Coronary artery (tissue), 2 donors: ENCODE results near the gene PANX2.
"Not testable (repeated sequence)": the region's sequence is repeated elsewhere in the genome, so short reads cannot be mapped to it uniquely, and the experiment has no call there.

Experiments used
- DNase-seq: peaks from one replicate; pipeline ENCODE4 v3.0.0-alpha.2; 2017; ENCODE audit warnings: low spot score
- H3K27ac ChIP-seq, 2 donors: fragments of 200-600 bp; sonication (generic); one replicate each; pipeline ENCODE4 v1.5.1; 2016 to 2019
- H3K4me3 ChIP-seq: fragments of 200-600 bp; sonication (generic); 2 replicates; pipeline ENCODE4 v1.5.1; 2016; ENCODE audit warnings: mild to moderate bottlenecking, moderate library complexity
- CTCF ChIP-seq: fragments of 200-600 bp; sonication (generic); IDR thresholded peaks from one replicate; pipeline ENCODE4 v1.5.1; 2019; ENCODE audit warnings: antibody characterized with exemption

Gene PANX2

GRCh38 chr22:50199829-50200460 is 29.4 kb downstream of the PANX2 start:
- peak overlapping the region; percentile 83 for H3K4me3 ChIP-seq
- no peak for TF ChIP-seq CTCF
- H3K27ac ChIP-seq, result peak overlapping the region; percentile 79 to 92
- no peak for DNase-seq

DNA sequence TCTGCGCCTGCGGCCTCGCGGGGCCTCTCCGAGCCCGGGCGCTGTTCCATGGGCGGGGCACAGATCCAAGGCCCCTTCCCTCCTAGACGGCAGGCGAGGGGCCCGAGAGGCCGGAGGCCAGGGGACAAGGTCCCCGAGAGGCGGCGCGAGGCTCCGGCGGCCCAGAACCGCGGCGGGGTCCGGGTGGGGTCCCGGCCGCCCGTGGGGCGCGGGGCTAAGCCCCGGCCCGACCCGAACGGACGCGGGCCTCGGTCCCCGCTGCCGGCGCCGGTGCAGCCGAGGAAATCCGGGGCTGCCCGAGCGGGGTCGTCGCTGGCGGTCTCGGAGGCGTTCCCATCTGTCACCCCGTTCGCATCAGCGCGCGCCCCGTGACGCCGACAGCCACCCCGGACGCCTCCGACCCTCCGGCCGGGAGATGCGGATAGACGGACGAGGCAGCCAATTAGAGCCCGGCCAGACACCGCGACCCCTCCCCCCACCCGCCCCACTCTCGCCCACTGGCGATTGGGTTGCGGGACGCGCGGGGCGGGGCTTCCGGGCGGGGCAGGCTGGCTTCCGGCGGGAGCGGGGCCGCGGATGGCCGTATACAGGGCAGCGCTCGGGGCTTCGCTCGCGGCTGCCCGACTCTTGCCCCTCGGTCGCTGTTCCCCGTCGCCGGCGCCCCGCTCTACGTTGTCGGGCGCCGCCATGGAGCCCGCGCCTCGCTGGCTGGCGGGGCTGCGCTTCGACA is 30.1 kb downstream of the PANX2 start, which contains the start of gene SELENOO:
Gene SELENOO, plus strand, starts transcription at position 551 of the 730 bp plus-strand sequence. Its CDS starts 26 bp downstream, at position 577.
- Histone ChIP-seq H3K27ac (peak within 1 kb of the TSS; percentile 79 to 92), H3K4me3 (peak within 1 kb of the TSS; percentile 83)
- TF ChIP-seq CTCF, result no peak
- DNase-seq, result peak; percentile 96

- no peak for TF ChIP-seq CTCF
- H3K27ac ChIP-seq, result peak overlapping the region; percentile 79 to 92
- no peak for DNase-seq
- peak overlapping the region; percentile 83 for H3K4me3 ChIP-seq
Observed at GRCh38 chr22:50201191-50202129, 30.9 kb downstream of the PANX2 start.

- TF ChIP-seq CTCF, result no peak
- Histone ChIP-seq H3K27ac (no peak overlapping the region), H3K4me3 (peak overlapping the region; percentile 83)
- DNase-seq, result no peak
Observed at GRCh38 chr22:50202130-50202666, 31.7 kb downstream of the PANX2 start.

DNA sequence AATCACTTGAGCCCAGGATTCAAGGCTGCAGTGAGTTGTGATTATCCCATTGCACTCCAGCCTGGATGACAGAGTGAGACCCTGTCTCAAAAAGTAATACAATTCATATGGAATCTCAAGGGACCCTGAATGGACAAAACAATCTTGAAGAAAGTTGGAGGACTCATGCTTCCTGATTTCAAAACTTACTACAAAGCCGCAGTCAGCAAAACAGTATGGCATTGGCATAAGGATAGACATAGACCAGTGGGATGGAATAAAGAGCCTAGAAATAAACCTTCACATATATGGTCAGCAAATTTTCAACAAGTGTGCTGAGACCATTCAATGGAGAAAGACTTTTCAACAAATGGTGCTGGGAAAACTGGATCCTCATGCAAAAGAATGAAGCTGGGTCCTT is 32.8 kb downstream of the PANX2 start:
- no peak for TF ChIP-seq CTCF
- DNase-seq, result no peak
- Histone ChIP-seq H3K4me3 (no peak overlapping the region), H3K27ac (no peak overlapping the region)

- H3K4me3 ChIP-seq, result no peak overlapping the region
- no peak for DNase-seq
- no peak overlapping the region for H3K27ac ChIP-seq
- no peak for TF ChIP-seq CTCF
Observed at GRCh38 chr22:50204571-50204970, 34.0 kb downstream of the PANX2 start.

- H3K4me3 ChIP-seq, result not testable (repeated sequence)
Observed at GRCh38 chr22:50204998-50205397, 34.5 kb downstream of the PANX2 start.

More at GRCh38 chr22:50204998-50205397, 34.5 kb downstream of the PANX2 start:
- H3K27ac ChIP-seq, DNase-seq: not testable (repeated sequence)
